A673 (cell line): Measurements from ENCODE around the gene ZCCHC24. TPM values are rescaled to one million over a fixed set of nuclear protein-coding genes. Genes with fewer than 3 reads are reported as not detected.

Experiments
- BruUV-seq: library from RNA; stranded (reverse); fragments of 400-500 nt; replicated peaks from 2 replicates; lab custom pipeline; 2021; lab: Mats Ljungman, UMichigan
- CTCF ChIA-PET: fragments of 300-600 bp; sonication (Branson Sonifier 250); formaldehyde crosslinking; loops from one replicate; lab custom pipeline; 2022; ENCODE audit warnings: antibody characterized with exemption; lab: Charles Lee
- POLR2A ChIA-PET: fragments of 300-600 bp; sonication (Branson Sonifier 250); formaldehyde crosslinking; loops from one replicate; lab custom pipeline; 2022; ENCODE audit warnings: antibody characterized with exemption; ENCODE audit not compliant: low non-redundant PET; lab: Charles Lee
- DNase-seq: peaks from one replicate; pipeline ENCODE4 v3.0.0-alpha.2; 2015; ENCODE audit warnings: low spot score
- H3K27ac ChIP-seq: fragments of 200-600 bp; sonication (generic); 2 replicates; pipeline ENCODE4 v1.5.1; 2016; ENCODE audit warnings: mixed run types, low read depth, mild to moderate bottlenecking, mixed read lengths, antibody characterized with exemption, low read length; ENCODE audit not compliant: poor library complexity, severe bottlenecking
- H3K27me3 ChIP-seq: fragments of 200-600 bp; sonication (generic); replicated peaks from 2 replicates; pipeline ENCODE4 v1.6.1; 2017; ENCODE audit warnings: mixed run types, low read depth, mild to moderate bottlenecking, mixed read lengths, antibody characterized with exemption, low read length; ENCODE audit not compliant: insufficient read depth, poor library complexity
- H3K36me3 ChIP-seq: fragments of 200-600 bp; sonication (generic); 2 replicates; pipeline ENCODE4 v1.6.1; 2016; ENCODE audit warnings: mixed run types, mild to moderate bottlenecking, mixed read lengths, antibody characterized with exemption, low read length; ENCODE audit not compliant: insufficient read depth, poor library complexity, severe bottlenecking
- H3K4me1 ChIP-seq: fragments of 200-600 bp; sonication (generic); 2 replicates; pipeline ENCODE4 v1.6.1; 2017; ENCODE audit warnings: mixed run types, mild to moderate bottlenecking, mixed read lengths, antibody characterized with exemption, low read length; ENCODE audit not compliant: insufficient read depth, poor library complexity, severe bottlenecking
- H3K4me3 ChIP-seq: fragments of 200-600 bp; sonication (generic); 2 replicates; pipeline ENCODE4 v1.5.1; 2016; ENCODE audit warnings: low read depth, mixed run types, mild to moderate bottlenecking, mixed read lengths, low read length; ENCODE audit not compliant: poor library complexity, severe bottlenecking
- H3K9me3 ChIP-seq: fragments of 200-600 bp; sonication (generic); 2 replicates; pipeline ENCODE4 v1.6.1; 2016; ENCODE audit warnings: mixed run types, low read depth, mild to moderate bottlenecking, mixed read lengths, antibody characterized with exemption, low read length; ENCODE audit not compliant: poor library complexity, severe bottlenecking
- EZH2 ChIP-seq: fragments of 200-600 bp; sonication (generic); IDR thresholded peaks from 2 replicates; pipeline ENCODE4 v1.6.1; 2017; ENCODE audit warnings: borderline replicate concordance, low read depth, mild to moderate bottlenecking, mixed read lengths, antibody characterized with exemption, low read length; ENCODE audit not compliant: poor library complexity, severe bottlenecking
- intact Hi-C: fragments of 100-400 bp; cut with micrococcal nuclease; formaldehyde crosslinking; loops from one replicate; pipeline ENCODE4 v1.10.0; 2022; ENCODE audit not compliant: unreplicated experiment
- total RNA-seq: library from RNA; stranded (reverse); gene quantifications from 2 replicates; pipeline ENCODE4 v1.2.3, GENCODE V29; 2021
- TF ChIP-seq, protein P1 (sequence below): fragments of 300-800, 200-600 bp; sonication (generic); conservative IDR thresholded peaks from 2 replicates; pipeline ENCODE4 v1.5.1; 2017; ENCODE audit warnings: low read depth, mild to moderate bottlenecking, antibody characterized with exemption, low read length, moderate library complexity, mixed read lengths

The ZCCHC24 gene
- total RNA-seq, 1 experiment from 2014 or later: 9.8 TPM

DNA sequence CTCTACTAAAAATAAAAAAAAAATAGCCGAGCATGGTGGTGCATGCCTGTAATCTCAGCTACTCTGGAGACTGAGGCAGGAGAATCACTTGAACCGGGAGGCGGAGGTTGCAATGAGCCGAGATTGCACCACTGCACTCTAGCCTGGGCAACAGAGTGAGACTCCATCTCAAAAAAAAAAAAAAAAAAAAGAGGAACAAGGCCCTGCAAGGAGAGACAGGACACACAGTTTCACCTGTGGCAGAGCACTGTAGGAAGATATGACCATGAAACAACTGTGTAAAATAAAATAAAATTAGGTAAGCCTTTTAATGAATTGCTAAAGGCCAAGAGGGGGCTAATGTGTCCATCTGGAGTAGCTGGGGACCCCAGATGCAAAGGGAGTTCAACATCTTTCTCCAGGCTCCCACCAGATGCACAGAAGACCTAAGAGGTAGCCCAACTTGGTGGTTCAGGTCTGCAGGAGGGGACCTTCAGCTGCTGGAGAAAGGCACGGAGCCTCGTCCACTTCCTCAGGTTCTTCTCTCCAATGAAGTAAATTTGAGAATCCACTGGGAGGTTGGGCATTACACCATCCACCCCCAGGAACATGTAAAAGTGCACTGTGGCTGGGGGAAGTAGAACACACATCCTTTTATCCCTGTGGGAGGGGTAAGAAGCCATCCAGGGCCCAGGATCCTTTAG is 85.5 kb downstream of the ZCCHC24 start:
- Histone ChIP-seq H3K36me3 (peaks cover 12% of the 10 kb centered on the region), H3K4me1 (no peaks in the 10 kb centered on the region), H3K27ac (no peak overlapping the region), H3K4me3 (no peak overlapping the region), H3K27me3 (peaks cover 6% of the 10 kb centered on the region), H3K9me3 (no peaks in the 10 kb centered on the region)
- POLR2A ChIA-PET: interaction anchor here (0.6 kb wide), 1 partner anchor 118 kb away, joined by 3 read pairs; no protein-coding TSS in a partner anchor
- intact Hi-C loops: no loop called here
- TF ChIP-seq, protein P1, sequence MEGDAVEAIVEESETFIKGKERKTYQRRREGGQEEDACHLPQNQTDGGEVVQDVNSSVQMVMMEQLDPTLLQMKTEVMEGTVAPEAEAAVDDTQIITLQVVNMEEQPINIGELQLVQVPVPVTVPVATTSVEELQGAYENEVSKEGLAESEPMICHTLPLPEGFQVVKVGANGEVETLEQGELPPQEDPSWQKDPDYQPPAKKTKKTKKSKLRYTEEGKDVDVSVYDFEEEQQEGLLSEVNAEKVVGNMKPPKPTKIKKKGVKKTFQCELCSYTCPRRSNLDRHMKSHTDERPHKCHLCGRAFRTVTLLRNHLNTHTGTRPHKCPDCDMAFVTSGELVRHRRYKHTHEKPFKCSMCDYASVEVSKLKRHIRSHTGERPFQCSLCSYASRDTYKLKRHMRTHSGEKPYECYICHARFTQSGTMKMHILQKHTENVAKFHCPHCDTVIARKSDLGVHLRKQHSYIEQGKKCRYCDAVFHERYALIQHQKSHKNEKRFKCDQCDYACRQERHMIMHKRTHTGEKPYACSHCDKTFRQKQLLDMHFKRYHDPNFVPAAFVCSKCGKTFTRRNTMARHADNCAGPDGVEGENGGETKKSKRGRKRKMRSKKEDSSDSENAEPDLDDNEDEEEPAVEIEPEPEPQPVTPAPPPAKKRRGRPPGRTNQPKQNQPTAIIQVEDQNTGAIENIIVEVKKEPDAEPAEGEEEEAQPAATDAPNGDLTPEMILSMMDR: no peak
- no peak for TF ChIP-seq EZH2
- BruUV-seq: no TSS peak
- no peak for DNase-seq
- CTCF ChIA-PET: no interaction called here

DNA sequence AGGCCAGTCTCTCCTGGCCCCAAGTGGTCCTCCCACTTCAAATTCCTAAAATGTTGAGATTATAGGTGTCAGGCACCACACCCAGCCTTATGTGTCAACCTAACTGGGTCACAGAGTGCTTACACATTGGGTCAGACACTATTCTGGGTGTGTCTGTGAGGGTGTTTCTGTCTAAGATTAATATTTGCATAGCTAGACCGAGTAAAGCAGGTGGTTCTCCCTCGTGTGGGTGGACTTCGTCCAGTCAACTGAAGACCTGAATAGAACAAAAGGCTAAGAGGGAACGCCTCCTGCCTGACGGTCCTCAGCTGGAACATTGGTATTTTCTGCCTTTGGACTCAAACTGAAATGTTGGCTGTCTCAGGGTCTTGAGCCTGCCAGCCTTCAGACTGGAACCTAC is 86.6 kb downstream of the ZCCHC24 start:
- TF ChIP-seq, protein P1: no peak
- no peak for TF ChIP-seq EZH2
- H3K4me1 ChIP-seq: no peaks in the 10 kb centered on the region
- H3K27me3 ChIP-seq: no peaks in the 10 kb centered on the region
- peaks cover 23% of the 10 kb centered on the region for H3K36me3 ChIP-seq
- no TSS peak for BruUV-seq
- no peaks in the 10 kb centered on the region for H3K9me3 ChIP-seq
- no peak overlapping the region for H3K27ac ChIP-seq
- CTCF ChIA-PET: no interaction called here
- intact Hi-C loops: no loop called here
- POLR2A ChIA-PET: no interaction called here
- H3K4me3 ChIP-seq: no peak overlapping the region
- no peak for DNase-seq

DNA sequence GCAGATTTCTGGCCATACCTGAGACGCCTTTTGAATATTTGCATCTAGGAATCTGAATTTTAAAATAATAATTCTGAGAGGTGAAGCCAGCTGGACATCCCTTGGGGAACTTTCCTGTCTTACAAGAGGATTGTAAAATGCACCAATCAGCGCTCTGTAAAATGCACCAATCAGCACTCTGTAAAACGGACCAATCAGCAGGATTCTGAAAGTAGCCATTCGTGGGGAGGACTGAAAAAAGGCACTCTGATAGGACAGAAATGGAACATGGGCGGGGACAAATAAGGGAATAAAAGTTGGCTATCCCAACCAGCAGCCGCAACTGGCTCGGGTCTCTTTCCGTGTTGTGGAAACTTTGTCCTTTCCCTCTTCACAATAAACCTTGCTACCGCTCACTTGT is 88.2 kb downstream of the ZCCHC24 start:
- ChIA-PET POLR2A (no interaction called here), CTCF (no interaction called here)
- H3K36me3 ChIP-seq: peaks cover 39% of the 10 kb centered on the region
- no peak overlapping the region for H3K27ac ChIP-seq
- no peaks in the 10 kb centered on the region for H3K9me3 ChIP-seq
- H3K27me3 ChIP-seq: no peaks in the 10 kb centered on the region
- BruUV-seq: no TSS peak
- H3K4me3 ChIP-seq: no peak overlapping the region
- intact Hi-C loops: no loop called here
- DNase-seq: no peak
- H3K4me1 ChIP-seq: no peaks in the 10 kb centered on the region
- TF ChIP-seq, protein P1: no peak
- TF ChIP-seq EZH2: no peak
